DMS 273 treated with DMSO at 0.1 percent for 48 hours (cell line): ENCODE data around the gene ACTG2.
"Not testable (repeated sequence)": the region's sequence is repeated elsewhere in the genome, so short reads cannot be mapped to it uniquely, and the experiment has no call there.

Experiments used
- DNase-seq: peaks from one replicate; lab custom pipeline; 2025; lab: John Stamatoyannopoulos, UW

The ACTG2 gene

DNA sequence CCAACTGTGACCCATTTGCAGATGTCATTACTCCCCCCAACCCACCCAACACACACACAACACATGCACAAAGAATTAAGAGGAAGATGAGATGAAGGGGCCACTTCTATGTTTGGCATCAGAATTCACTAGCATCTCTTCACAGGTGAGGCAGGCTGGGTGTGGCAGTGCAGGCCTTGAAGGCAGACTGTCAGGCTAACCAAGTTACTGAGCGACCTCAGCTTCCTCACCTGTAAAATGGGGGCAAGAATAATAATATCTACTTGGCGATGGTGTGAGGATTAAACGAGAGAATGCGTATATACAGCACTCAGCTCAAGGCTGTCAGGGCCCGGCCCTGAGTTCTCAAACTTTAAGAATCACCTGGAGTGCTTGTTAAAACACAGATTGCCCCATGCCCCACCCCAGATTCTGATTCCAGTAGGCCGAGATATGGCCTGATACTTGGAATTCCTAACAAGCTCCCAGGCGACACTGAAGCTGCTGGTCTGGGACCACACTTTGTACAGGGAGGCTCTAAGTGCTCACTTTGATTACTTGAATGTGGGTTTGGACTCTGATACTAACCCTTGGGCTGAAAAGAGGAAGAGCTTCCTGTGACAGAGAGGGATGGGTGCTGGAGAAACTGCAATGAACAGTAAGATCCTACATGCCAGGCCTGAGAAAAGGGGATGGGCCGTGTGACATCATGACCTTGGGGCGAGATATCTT is 1.1 kb downstream of the ACTG2 start:
- DNase-seq = no peak

DNA sequence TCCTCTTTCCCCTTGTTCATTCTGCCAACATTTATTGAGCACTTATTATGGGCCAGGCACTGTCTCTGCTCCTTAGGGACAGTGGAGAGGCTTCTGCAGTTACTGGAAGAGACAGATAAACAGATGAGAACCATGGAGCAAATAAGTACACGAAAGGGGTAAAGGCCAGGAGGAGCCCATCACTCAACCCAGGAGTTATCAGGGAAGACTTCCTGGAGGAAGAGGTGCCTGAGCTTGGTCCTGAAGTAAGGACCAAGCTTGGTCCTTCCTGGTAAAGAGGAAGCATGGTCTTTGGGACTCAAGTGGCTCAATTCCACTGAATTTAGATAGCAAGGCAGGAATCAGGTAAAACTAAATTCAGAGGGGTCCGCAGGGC is 1.7 kb downstream of the ACTG2 start:
- DNase-seq = no peak

DNA sequence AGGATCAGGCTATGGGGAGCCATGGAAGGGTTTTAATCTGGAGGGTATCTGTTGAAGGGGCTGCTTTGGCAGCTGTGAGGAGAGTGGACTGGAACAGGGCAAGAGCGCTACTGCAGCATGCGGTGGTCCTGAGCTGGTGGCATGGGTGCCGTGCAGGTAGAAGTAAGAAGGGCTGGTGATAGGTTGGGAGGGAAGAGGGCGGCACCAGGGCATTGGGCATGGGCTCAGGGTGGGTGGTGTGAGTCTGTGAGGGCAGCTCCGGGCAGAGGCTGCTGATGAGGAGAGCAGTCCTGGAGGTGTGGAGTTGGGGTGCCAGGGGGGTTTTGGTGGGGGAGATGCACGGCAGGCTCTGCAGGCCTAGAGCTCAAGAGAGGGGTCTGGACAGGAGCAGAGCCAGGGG is 2.1 kb downstream of the ACTG2 start:
- no peak for DNase-seq

DNA sequence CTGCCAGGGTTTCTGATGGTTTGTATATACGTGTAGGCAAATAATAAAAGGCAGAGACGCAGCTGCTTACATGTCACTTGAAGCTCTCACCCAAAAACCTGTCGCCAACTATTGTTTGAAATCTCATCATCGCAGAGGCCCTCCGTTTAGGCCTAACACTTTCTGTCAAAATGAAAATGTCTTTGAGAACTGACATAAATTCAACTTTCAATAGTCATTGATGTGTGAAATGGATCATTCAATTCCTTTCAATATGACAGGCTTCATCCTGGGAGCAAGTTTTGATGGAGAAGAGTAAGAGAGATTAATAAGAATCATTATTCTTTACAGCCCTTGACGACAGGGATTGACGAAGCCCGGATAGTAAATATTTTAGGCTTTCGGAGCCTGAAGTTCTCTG is 2.7 kb downstream of the ACTG2 start:
- no peak for DNase-seq

DNA sequence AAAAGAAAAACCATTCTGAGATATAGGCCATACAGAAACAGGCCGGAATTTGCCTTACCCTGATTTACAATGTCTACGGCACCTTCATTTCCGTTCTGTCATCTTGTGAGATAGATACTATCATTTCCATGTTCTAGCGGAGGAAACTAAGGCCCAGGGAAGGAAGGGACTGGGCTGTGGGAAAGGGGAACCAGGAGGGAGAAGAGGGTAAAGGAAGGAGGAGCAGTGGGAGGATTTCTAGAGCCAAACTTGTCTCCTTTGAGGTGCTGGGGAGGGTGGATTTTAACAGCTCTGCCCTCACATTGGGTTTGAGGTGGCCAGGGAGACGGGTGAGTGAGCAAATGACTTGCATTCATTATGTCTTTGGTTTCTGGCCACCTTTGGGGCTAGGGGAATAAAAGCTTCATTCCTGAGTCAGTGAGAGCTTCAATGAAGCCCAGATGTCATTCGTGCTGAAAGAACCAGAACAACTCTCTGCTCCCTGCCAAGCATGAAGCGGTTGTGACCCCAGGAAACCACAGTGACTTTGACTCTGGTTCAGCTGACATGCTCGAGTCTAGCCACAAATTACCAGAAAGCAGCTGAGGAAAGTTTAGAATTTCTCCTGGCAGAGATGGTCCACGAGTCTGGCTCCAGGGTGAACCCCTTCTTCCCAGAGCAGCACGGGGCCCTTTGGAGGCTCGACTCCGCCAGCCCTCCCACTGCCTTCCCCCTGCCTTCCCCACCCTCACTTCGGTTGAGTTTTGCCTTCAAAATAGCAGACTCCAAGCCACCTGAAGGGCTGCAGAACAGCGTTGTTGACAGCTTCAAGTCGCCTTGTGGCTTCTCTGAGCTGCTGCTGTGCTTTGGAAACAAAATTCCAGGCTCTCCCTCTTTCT is 3.8 kb downstream of the ACTG2 start:
- DNase-seq = no peak

DNA sequence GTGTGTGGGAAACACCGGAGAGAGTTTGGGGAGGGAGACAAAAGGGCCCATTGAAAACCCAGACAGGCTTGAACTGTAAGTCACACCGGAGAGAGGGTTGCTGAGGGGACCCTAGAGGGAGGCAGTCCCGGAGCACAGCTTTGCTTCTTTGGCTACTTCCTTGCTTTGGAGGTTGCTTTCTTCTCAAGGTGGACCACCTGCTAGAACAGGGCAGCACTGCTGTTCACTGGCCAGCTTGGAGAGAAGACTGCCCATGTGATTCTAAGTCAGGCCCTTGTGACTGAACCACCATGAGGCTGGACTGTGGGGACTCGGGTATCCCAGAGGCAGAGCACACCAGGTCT is 4.4 kb downstream of the ACTG2 start:
- no peak for DNase-seq

DNA sequence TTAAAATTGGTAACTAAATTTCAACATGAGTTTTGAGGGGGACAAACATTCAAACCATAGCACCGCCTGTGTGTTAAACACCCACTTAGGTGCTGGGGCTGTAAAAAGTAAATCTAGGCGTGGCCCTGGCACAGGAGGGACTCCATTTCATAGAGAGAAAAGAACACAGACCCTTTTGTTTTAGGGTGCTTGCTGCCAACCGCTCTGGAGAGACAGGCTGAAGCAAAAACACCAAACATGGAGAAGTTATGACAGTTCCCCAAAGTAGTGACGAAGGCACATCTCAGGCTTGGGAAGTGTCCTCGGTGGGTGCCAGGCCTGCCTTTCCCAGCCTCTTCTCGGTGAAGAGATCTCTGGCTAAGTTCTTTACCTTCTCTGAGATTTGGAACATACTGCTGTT is 5.1 kb downstream of the ACTG2 start:
- DNase-seq = no peak

DNA sequence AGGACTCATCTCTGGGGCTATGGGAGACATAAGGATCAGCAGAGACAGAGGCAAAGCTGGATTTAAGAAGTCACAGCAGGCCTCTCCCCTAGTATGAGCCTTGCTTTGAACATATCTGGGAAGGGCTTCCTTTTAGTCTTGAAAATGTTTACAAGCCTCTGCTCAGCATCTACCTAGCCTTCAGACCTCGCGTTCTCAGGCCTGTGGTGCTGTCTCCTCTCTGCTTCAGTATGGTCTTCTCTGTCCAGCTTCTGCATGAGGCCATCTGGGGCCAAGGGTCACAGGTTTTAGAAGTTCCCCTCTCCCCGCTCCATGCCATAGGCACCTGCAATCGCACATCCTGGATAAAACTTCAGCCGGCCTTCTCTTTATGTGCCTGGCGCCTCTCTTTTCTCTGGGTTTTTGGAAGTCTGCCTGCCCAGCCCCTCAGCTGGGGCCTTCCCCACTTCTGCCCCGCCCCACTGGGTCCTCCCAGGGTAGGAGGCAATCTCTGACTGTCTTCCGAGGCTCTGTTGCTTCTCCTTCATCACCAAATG is 7.1 kb downstream of the ACTG2 start:
- DNase-seq = no peak

DNA sequence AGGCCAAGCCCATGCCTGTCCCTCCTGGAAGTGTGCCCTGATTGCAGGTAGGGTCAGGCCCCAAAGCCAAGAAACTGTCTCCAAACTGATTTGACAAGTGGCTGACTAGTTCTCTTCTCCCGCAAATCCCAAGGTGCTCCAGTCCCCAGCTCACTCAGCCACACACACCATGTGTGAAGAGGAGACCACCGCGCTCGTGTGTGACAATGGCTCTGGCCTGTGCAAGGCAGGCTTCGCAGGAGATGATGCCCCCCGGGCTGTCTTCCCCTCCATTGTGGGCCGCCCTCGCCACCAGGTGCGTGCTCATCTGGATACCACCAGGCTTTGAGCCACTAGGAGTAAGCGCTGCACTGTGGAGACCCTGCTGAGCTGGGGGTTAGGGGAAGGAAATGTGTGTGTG is 8.3 kb downstream of the ACTG2 start:
- DNase-seq = no peak

DNA sequence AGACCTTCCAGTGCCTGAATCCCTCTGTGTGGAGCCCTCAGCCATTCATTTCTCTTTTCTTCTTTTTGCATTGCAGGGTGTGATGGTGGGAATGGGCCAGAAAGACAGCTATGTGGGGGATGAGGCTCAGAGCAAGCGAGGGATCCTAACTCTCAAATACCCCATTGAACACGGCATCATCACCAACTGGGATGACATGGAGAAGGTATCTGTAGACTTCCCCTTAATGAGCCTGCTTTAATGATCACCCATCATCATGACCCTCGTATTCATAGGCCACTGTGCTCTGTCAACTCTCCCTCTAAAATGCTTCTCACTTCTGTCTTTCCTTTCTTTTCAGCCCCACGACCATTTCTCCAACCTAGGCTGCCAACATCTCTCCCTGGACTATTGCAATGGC is 9.5 kb downstream of the ACTG2 start:
- DNase-seq = no peak

DNA sequence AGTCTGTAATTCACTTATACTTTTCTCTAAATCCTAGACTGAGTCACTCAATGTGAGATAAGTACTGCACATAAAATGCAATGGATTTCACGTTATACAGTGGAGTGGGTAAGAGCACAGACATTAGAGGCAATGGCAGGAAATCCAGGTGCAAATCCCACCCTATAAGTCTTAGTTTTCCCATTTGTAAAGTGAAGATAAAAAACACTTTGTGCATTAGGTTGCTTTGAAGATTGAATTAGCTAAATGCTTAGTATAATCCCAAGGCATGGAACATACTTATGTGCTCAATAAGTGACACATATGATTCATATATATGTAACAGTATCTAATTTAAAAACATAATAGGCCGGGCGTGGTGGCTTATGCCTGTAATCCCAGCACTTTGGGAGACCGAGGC is 10.5 kb downstream of the ACTG2 start:
- DNase-seq = no peak

DNA sequence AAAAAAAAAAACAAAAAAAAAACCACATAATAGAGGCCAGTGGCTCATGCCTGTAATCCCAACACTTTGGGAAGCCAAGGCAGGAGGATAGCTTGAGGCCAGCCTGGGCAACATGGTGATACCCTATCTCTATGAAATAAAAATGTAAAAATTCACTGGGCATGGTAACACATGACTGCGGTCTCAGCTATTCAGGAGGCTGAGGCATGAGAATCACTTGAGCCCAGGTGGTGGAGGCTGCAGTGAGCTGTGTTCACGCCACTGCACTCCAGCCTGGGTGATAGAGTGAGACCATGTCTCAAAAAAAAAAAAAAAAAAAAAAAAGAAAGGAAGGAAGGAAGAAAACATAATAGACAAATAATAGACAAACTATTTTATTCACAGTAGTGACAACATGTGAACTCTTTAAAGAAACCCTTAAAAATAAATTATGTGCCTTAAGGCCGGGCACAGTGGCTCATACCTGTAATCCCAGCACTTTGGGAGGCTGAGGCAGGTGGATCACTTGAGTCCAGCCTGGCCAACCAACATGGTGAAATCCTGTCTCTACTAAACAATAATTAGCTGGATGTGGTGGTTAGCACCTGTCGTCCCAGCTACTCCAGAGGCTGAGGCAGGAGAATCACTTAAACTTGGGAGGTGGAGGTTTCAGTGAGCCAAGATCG is 11.3 kb downstream of the ACTG2 start:
- DNase-seq = not testable (repeated sequence)

DNA sequence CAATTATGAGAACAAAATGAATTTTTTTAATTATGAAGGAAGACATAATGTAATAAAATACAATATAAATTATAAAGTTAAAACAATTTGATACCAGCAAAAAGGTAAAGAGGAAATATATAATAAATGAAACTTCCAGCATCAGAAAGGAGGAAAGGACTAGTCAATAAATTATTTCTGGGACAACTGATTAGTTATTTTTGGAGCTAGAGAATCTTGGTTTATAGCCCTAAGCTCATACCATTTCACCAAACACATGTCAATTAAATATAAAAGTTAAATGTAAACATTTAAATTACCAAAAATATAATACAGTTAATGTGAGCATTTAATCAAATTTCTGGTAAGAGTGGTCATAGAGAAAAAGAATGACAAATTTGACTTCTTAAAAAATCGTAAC is 12.1 kb downstream of the ACTG2 start:
- no peak for DNase-seq

DNA sequence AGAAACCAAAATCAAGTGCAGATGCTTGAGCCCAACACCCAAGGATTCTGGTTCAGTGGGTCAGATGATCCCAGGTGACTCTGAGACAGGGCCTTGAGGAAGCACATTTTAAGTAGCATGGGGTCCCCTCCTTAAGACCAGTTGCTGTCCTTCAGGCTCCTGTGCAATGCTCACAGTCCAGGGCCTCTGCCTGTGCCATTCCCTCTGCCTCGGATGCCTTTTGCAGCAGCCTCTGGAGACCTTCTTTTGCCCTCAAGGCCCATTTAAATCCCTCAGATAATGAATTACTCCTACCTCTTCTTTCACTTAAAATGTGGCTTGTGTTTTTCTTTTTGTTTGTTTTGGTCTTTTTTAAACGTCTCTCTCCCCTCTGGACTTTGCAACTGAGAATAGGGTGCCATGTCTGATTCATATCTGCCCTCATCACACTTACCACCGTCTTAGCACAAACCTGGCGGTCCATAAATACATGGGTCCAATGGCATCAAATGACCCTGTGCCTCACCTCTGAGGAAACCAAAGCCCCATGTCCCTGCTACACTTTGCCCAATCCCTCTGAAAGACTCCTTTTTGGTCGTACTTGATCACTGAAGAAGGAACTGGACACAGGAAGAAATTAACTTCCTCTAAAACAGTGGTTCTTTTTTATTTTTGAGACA is 14.2 kb downstream of the ACTG2 start:
- no peak for DNase-seq

DNA sequence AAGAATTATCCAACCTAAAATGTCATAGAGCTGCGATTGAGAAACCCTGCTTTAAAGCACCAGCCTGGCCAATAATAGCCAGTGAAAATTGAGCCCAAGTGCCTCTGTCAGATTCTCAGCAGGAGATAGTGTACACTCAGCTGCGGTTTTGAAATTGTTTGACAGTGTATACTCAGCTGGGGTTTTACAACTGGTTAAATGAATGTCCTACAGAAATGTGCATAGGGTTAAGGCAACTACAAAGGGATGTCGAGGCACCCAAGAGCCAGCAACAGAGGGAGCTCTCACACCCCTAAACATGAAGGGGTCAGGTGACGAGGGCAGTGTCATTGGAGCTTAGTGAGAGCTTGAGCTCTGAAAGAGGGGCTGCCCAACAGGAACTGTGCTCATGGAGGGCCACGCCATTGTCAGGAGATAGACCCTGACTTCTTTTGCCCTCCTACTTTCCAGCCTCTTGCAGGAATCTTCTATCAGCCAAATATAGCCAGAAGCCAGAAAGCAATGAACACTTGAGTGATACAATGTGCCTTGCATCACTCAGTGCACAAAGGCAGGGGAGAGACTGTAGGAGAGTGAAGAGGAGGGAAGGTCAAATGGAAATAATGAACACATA is 15.1 kb downstream of the ACTG2 start:
- no peak for DNase-seq

DNA sequence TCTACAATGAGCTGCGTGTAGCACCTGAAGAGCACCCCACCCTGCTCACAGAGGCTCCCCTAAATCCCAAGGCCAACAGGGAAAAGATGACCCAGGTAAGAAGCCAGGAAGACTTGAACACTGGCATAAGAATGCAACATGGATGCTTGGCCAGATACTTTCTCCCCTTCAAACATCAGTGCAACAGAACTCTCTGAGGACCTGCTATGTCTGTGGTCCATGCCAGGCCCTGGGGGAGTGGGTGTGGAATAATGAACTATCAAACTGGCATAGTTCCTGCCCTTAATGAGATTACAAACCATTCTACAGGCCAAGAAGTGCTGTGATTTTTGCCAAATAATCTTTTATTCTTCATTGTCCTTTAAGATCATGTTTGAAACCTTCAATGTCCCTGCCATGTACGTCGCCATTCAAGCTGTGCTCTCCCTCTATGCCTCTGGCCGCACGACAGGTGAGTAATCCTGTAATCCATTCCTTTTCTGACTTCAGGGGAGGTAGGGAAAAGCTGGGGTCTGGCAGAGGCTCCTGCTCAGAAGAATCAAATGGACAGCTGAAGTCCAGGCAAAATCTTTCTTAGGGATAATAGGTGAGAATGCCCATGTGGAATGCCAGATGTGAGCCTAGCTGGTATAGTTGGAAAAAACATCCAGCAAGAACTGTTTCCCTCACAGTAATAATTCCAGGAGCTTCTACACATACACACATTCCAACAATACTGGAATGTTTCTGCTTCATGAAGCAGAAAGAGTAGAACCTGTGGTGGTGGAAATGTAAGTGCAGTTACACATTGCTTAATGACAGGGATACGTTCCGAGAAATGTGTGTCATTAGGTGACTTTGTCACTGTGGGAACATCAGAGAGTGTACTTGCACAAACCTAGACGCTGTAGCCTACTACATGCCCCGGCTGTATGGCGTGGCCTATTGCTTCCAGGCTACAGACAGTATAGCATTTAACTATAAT is 16.2 kb downstream of the ACTG2 start:
- no peak for DNase-seq

DNA sequence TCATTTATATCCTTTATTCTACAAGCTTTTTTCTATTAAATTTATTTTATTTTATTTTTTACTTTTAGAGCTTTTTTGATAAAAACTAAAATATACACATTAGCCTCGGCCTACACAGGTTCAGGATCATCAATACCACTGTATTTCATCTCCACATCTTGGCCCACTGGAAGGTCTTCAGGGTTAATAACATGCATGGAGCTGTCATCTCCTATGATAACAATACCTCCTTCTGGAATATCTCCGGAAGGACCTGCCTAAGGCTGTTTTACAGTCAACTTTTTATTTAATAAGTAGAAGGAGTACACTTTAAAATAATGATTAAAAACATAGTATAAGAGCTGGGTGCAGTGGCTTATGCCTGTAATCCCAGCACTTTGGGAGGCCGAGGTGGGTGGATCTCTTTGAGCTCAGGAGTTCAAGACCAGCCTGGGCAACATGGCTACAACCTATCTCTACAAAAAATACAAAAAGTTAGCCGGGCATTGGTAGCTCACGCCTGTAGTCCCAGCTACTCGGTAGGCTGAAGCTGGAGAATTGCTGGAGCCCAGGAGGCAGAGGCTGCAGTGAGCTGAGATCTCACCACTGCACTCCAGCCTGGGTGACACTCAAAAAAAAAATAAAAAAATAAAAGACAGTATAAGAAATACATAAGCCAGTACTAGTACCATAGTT is 18.2 kb downstream of the ACTG2 start:
- DNase-seq = no peak

DNA sequence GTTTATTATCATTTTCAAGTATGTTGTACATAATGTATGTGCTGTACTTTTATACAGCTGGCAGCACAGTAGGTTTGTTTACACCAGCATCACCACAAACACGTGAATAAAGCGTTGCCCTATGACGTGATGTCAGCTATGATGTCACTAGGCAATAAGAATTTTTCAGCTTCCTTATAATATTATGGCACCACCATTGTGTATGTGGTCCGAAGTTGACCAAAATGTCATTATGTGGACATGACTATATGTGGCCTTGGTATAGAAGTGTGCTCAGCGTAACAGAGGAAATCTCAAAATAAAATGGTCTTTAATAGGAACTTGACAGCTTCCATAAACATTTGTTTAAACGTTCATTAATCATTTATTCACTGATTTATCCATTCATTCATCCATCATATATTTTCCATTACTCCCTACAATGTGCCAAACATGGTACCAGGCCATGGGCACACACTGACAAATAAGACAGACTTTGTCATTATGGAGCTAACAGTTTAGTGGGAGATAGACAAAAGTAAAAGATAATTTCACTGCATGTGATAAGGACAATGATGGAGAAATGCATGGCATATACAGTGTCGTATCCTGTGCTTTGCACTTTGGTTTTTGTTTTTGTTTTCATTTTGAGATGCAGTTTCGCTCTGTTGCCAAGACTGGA is 18.9 kb downstream of the ACTG2 start:
- no peak for DNase-seq

DNA sequence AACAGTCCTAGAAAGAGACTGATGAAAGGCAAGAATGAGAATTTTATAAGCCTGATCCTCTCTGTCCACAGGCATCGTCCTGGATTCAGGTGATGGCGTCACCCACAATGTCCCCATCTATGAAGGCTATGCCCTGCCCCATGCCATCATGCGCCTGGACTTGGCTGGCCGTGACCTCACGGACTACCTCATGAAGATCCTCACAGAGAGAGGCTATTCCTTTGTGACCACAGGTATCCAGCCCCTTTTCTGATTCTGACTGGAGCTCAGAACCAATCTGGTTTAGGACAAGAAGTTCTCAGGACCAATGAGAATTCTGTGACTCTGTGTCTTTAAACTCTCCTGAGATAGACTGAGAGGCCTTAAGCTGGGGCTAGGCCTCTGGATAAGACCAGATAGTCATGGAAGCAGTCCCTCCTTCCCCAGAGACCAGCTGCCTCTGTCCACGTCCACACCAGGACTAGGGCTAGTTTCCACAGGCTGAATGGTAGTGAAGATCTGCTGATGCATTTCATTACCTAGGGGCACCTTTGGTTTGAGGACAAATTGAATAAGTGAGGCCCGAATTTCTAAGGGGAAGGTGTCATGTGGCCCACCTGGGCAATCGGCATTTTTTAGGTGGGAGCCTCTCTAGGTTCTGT is 20.7 kb downstream of the ACTG2 start:
- no peak for DNase-seq
